HG03060 (cell line): ENCODE results near the gene THSD7B.
"Not testable (repeated sequence)": the region's sequence is repeated elsewhere in the genome, so short reads cannot be mapped to it uniquely, and the experiment has no call there.

Experiments used
- ATAC-seq: cut with Tn5 transposase; IDR thresholded peaks from one replicate; pipeline ENCODE4 v1.9.1; 2021; ENCODE audit warnings: low read depth, moderate number of reproducible peaks; ENCODE audit not compliant: unreplicated experiment

The THSD7B gene

DNA sequence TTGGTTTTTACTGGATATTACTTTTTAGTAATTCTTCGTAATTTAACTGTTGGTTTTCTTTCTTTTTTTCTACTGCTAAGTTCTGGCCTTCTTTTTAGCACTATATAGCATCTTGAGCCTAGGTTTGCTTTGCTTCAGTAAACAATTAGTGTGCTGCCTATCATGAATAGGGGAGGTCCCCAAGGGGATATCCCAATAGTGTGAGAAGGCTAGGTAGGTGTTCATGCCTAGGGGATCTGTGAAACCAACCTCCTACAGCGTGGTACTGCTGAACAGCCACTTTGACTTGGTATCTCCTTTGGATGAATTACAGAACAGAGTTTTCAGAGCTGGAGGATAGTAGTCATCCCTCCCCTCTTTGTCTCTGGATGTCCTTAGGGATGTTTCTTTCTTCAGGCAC, 888.7 kb downstream of the THSD7B start:
- ATAC-seq: no peak

DNA sequence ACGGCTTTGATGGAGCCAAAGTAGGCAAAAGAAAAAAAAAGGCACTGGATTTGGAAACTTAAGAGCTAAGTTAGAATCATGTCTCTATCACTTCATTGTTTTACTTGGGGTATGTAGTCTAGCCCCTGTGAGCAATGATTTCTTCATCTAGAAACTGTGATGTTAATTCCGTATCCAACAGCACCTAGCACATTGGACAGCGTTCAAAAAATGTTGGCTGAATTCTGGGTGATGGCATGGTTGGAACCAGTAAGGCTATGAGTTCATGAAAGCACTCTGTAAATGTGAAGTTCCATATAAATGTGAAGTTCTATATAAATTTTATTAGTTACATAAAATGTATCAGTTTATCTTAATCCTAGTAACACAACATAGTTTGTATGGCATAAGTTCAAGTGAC, 890.5 kb downstream of the THSD7B start:
- no peak for ATAC-seq

DNA sequence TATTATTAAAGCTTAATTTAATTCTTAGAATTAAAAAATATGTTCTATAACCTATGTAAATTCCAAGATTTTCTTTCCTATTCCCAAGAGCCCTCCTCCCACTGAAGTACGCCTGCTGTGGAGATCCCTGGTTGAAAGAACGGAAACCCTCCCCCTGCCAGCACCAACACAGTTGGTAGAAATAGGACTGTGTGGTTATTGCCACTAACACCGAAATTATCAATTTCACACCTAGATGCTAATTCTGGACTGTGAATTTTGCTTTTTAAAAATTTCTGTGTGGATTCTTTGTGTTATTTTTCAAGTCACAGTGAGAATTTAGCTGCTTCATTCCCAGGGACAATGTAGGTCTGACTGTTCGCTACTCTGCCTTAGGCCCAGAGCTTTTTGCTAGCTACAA, 893.1 kb downstream of the THSD7B start:
- ATAC-seq: no peak

DNA sequence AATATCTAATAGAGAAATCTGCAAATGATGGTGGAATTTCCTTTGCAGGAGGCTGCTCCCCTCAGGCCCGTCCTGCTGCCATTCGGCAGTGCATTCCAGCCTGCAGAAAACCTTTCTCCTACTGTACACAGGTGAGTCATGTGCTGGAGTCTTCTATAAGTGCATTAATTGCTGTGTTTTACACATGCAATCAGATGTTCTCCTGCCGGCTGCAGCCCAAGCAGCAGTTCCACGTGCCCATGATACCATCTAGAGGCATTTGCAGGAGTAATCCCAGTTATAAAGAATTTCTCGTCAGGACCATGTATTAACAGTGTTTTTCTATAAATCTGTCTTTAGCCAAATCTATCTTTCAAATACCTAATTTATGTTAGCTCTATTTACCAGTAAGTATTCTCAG, 894.3 kb downstream of the THSD7B start:
- no peak for ATAC-seq

DNA sequence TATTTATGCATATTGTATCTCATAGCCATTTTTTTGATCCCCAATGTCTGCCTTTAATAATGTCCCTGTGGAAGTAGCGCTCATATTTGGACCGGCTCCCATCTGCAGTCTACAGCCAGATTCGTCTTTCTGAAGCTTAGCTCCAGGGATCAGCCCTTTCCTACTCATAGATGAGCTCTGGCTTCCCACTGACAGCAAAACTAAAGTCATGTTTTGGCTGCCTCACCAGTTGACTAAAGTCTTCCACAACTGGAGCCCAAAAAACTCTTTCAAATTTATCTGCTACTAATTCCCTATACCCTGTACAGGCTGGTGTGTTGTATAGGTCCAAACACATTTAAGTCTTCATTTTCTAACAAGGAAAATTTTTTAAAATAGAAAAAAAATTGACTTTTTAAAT, 904.8 kb downstream of the THSD7B start:
- no peak for ATAC-seq

DNA sequence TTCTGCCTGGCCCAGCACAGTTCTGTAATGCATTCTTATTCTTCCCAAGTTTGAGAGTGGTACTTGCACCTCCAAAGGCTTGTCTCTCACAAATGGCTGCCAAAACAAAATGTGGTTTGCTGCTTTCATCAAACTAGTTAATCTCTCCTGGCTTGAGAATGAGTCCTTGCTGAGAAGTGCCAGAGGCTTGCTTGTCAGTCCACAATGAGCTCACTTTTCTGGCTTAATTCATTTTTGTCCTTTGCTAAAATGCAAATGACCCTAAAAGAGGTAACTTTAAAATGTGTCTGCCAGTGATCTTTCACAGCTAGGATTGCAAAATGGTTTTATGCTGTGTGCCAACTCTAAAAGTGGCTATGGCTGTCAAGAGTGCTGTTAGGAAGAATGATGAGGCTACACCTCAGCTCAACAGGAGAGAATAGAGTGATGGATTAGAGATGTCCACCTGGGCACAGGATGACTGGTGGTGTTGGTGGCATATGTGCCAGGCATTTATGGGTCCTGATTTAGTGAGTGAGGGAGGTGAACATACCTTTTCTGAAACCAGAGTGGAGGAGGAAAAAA, 907.7 kb downstream of the THSD7B start:
- ATAC-seq: no peak

DNA sequence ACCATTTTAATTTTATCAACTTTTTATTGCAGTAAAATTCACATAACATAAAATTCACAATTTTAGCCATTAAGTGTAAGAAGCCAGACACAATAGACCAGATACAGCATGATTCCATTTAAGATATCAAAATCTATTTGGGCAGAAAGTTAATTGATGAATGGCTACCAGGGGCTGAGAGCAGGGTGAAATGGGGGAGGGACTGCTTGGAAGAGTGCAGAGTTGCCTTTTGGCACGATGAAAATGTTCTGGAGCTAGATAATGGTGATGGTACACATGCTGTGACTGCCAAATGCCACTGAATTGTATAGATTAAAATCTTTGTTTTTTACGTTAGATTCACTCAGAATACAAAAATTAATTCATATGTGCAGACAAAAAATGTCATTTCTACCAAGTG, 909.6 kb downstream of the THSD7B start:
- no peak for ATAC-seq

DNA sequence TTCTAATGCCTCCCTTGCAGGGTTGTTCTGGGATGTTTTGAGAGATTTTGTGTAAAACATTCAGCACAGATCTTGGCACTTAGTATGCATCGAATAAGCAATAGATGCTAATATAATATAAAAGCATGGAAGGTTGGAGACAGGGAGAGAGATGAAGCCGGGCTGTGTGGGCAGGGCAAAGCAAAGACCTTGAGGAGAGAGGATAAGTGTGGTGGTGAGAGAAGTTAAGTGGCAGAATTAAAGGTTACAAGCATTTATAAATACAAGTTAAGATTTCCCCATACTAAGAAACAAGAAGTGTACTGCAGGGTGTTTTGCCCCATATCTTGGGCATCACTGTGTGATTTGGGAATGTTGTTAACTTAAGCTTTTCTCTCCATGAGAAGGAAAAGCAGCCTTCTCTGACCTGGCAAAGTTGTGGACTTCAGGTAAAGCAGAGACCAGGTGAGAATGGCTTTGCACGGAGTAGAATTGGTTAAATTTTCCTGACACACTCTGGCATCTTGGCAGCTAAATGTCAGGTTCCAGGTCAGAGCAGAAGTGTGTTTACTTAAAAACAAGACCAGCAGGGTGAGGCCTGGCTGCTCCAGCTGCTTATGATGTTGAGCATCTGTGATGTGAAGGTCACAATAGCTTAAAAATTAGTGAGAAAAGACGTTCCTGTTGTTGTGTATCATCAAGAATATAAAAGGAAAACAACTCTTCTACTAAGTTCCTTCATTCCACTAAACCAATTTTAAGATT, 910.4 kb downstream of the THSD7B start:
- no peak for ATAC-seq

DNA sequence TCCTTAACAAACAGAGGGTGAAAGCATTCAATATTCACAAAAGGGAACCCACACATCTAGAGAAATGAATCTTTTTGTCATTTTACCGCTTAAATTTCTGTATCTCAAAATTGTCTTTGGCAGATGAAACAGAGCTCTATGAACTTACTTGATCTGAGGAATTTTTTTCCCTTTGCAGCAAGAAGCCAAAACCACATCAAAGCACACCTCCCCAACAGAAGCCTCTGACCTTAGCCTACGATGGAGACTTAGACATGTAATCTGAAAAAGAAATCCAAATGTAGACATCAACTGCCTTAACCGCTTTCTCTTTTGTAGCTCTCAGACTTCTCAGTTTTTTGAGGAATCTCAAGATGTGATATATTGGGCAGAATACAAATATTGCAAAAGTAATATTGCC, 911.0 kb downstream of the THSD7B start:
- ATAC-seq: no peak

DNA sequence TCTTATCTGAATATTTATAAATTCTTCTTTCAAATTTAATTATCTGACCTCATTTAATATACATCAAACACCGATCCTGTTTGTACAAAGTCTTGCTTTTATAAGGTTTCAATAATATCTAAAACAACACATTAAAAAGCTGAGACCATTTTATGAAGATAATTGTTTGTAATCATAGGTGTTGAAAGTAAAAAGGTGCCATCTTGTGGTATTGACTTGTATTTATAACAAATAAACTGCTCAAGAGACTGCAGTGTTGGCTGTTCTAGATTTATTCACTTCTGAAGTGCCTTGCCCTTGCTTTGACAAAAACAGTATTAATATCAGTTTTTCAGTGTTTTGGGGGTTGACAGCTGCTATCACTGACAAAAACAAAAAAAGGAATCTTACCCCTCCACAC, 912.1 kb downstream of the THSD7B start:
- no peak for ATAC-seq

DNA sequence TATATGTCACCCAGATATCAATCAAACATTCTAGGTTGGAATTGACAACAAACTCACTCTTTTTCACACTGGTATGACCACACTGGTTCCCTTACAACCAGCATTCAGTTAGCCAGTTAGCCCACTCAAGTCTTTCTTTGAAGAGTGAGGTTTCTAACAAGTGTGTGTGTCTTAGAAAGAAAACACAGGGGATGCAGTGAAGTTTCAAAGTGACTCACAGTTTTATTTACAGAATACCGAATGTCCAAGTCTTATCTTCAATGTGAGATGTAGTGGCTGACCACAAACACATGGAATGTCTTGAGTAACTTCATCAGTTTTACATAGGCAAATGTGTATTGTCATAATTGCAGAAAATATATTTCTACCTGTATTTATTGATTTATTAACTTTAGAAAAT, 924.2 kb downstream of the THSD7B start:
- no peak for ATAC-seq

DNA sequence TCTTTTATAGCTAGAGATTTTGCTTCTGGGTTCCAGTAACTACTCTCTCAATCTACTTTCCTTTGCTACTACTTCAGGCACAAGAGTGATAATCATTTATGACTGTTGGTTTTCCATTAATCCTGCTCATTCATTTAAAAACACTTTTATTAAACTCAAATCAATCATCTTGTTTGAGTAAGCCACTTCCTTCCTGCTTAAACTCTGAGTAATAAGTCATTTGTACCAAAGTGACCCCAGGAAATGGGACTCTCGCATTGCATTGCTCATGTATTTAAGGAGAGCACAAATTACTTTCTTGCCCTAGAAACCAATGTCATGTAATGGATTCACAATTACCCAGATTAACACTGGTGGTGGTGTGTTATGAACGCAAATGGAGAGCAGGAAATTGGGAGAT, 928.2 kb downstream of the THSD7B start:
- no peak for ATAC-seq

DNA sequence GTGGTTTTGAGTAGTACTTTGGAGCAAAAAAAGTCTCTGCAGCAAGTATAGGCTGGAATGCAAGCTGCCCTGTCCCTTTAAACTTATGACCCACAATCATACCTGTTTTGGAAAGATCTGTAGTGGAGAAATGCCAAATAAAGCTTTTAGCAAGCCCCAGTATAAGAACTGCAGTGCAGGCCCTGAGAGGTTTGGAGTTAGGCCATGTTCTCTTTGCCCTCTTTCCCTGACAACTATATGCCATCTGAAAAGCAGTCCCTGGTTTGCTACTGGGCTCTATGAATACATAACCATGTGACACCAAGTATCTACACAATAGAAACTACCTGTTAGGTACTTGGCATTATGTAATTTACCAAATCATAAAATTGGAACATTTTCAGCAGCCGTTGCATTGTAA, 931.6 kb downstream of the THSD7B start:
- no peak for ATAC-seq

DNA sequence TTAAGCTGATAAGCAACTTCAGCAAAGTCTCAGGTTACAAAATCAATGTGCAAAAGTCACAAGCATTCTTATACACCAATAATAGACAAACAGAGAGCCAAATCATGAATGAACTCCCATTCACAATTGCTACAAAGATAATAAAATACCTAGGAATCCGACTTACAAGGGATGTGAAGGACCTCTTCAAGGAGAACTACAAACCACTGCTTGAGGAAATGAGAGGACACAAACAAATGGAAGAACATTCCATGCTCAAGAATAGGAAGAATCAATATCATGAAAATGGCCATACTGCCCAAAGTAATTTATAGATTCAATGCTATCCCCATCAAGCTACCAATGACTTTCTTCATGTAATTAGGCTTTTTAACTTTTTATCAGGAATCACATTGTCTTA, 934.9 kb downstream of the THSD7B start:
- not testable (repeated sequence) for ATAC-seq

DNA sequence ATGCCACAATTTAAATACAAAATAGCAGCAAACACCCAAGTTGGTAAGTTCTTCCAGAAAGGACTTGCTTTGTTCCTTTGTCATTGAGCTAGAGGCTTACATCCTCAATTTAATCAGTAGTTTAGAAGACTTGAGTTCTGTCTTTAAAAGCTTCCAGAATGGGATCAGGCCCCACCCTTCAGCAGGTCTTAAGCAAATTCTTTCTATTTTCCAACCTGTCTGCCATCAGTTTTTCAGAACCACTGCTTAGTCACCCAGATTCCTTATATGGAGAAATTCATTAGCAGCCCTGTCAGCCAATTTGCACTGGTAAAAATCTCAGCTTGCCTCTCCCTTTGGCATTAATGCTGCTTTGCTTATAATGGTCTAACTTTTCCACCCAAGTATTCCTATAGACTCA, 935.3 kb downstream of the THSD7B start:
- no peak for ATAC-seq

DNA sequence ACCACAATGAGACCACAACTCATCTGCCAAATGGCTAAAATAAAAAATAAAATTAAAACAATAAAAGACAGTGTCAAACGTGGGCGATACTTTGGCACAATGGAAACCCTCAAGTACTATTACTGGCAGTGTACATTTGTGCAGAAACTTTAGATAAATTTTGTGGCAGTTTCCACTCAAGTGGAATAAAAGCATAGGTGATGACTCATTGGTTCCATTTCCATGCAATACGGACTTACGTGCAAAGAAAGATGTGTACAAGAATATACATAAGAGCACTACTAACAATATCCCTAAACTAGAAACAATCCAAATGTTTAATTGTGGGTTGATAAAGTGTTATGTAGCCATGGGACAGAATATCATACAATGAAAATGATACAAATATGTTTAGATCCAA, 940.0 kb downstream of the THSD7B start:
- ATAC-seq: no peak

DNA sequence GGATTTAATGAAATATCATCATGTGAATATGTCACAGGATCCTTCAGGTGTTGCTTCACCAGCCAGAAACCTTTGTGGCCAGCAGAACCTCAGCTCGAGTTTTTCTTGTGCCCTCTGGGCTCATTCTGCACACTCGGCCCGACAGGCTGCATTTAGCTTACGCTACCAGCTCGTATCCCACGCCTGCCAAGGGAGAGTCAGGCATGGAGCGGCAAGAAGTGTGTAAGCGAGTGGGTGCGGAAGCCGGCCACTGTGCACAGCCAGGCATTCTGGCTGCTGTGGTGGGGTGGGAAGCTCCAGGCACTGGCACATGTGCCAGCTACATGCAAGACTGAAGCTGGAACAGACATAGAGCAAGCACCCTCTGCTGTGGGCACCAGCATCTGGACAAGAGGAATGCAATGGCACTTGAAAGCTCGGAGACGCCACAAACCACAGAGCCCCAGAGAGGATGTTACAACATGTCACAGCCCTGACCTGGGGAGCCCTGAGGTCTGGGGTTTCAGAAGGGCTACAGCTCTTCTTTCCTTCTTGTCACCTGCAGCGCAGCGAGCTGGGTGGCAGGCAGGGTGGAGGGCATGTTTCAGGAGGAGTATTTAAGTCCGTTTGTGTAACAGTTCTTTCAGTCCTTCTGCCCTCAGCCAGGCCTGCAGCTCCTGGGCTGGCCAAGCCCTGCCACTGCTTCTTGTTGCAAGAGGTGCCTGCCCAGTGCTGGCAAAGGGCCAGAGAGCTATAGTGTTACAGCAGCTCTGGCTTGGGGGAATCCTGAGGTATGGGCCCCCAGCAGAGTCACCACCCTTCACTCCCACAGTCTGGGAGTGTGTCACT, 941.7 kb downstream of the THSD7B start:
- ATAC-seq: no peak

DNA sequence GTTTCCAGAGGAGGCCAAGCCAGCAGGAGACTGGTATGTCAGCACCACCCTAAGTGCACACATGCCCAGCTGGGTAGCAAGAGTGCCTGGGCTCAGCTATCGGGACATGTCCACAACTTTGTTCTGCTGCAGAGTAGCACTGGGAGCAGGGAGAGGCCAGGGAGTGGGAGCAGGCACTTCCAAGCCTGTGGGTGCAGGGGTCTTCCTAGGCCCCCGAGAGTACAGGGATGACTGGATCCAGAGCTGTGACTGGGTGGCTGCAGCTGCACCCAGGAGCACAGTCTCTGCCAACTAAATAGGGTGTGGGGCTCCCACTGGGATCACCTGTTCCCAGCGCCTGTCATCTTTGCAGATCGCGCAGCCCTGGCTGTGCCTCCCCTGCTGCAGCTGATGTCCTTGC, 943.0 kb downstream of the THSD7B start:
- ATAC-seq: no peak

DNA sequence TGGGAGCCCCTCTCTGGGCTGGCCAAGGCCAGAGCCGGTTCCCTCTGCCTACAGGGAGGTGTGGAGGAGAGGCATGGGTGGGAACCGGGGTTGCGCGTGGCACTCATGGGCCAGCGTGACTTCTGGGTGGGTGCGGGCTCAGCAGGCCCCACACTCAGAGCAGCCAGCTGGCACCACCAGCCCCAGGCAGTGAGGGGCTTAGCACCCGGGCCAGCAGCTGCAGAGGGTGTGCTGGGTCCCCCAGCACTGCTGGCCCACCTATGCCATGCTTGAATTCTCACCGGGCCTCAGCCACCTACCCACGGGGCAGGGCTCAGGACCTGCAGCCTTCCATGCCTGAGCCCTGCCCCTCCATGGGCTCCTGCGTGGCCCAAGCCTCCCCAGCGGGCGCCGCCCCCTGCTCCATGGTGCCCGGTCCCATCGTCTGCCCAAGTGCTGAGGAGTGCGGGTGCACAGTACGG, 950.4 kb downstream of the THSD7B start:
- no peak for ATAC-seq

DNA sequence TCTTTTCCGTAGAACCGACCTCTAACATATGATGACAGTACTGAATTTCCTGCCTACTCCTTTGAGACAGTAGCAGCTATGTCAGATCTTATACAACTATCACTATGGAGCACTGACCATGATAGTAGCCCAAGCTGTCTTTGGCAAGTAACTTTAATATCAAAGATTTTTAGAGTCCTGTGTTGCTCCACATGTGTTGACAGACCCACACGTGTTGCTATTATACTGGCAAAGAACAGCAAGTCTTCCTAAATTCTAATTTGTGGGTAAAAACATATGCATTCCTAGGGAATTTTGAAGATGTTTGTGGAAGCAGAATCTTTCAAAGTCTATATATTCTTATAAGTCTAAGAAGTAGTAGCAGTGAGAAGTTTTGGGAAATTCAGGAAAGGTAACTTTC, 953.4 kb downstream of the THSD7B start:
- ATAC-seq: no peak

DNA sequence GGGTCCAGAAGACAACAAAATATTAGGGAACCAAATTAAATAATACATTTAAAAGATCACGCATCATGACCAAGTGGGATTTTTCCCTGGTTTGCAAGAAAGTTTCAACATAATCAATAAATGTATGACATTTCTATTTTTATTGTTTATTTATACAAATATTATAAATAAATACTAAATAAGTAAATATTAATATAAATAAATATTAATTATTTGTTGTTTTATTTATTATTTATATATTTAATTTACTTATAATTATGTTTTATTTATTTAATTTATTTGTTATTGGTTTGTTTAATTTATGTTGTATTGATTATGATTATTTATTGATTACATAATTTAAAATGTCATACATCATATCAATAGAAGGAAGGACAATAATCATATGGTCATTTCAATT, 956.4 kb downstream of the THSD7B start:
- ATAC-seq: no peak

DNA sequence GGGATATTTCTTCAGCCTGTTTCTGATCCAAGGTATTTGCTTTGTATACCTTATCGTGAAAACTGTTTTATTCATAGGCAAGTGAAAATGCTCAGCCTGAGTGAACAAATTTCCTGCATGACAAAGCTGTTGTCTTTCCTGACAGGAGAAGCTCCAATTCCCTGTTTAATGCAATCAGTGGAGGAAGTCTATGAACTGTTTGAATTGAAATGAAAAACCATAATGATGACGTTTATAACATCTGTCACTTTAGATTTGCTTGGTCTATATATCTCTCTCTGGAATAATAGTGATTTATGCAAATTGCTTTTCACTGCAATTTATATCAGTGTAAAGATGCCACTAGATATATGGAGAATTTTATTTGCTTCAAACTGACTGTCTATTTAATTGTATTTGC, 959.6 kb downstream of the THSD7B start:
- ATAC-seq: no peak
